Measurements from ENCODE around the gene ZNF512.

- TF ChIP-seq POLR2AphosphoS5 (IDR thresholded peaks at IDR 0.05; ENCODE audit: low read depth, low read length) (no peak), SIN3A (IDR thresholded peaks at IDR 0.05; ENCODE audit: borderline replicate concordance, insufficient read depth, low read length) (no peak)
- TF ChIP-seq, protein P1, sequence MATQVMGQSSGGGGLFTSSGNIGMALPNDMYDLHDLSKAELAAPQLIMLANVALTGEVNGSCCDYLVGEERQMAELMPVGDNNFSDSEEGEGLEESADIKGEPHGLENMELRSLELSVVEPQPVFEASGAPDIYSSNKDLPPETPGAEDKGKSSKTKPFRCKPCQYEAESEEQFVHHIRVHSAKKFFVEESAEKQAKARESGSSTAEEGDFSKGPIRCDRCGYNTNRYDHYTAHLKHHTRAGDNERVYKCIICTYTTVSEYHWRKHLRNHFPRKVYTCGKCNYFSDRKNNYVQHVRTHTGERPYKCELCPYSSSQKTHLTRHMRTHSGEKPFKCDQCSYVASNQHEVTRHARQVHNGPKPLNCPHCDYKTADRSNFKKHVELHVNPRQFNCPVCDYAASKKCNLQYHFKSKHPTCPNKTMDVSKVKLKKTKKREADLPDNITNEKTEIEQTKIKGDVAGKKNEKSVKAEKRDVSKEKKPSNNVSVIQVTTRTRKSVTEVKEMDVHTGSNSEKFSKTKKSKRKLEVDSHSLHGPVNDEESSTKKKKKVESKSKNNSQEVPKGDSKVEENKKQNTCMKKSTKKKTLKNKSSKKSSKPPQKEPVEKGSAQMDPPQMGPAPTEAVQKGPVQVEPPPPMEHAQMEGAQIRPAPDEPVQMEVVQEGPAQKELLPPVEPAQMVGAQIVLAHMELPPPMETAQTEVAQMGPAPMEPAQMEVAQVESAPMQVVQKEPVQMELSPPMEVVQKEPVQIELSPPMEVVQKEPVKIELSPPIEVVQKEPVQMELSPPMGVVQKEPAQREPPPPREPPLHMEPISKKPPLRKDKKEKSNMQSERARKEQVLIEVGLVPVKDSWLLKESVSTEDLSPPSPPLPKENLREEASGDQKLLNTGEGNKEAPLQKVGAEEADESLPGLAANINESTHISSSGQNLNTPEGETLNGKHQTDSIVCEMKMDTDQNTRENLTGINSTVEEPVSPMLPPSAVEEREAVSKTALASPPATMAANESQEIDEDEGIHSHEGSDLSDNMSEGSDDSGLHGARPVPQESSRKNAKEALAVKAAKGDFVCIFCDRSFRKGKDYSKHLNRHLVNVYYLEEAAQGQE (IDR thresholded peaks at IDR 0.05; ENCODE audit: insufficient read depth in 1 of 2, low read depth in 2 of 2, low read length in 2 of 2), result no peak
Observed at GRCh38 chr2:27572439-27572838, 10.4 kb upstream of the ZNF512 start.
